AG04449 (cell line): ENCODE results near the gene ADIRF.
"Not testable (repeated sequence)": the region's sequence is repeated elsewhere in the genome, so short reads cannot be mapped to it uniquely, and the experiment has no call there.

ENCODE experiments used
- CTCF ChIA-PET: fragments of 350-600 bp; formaldehyde crosslinking; extraction: SDS; loops from one replicate; lab custom pipeline; 2021; ENCODE audit warnings: antibody characterized with exemption; lab: Yijun Ruan, JAX
- POLR2A ChIA-PET: fragments of 400-600, 350-600 bp; formaldehyde crosslinking; extraction: SDS; loops from one replicate; lab custom pipeline; 2020; ENCODE audit warnings: antibody characterized with exemption, inconsistent platforms; lab: Yijun Ruan, JAX
- DNase-seq: peaks from one replicate; pipeline ENCODE4 v3.0.0-alpha.2; 2010; ENCODE audit warnings: low read depth, low spot score
- H3K4me3 ChIP-seq: 2 replicates; pipeline ENCODE4 v1.5.1; 2011; ENCODE audit warnings: low read depth, mild to moderate bottlenecking, control low read depth, low read length
- TF ChIP-seq, protein P1 (sequence below): IDR thresholded peaks from one replicate; pipeline ENCODE4 v1.5.1; 2011; ENCODE audit warnings: mild to moderate bottlenecking, moderate library complexity, low read length, control low read depth, inconsistent platforms; ENCODE audit not compliant: insufficient read depth; ENCODE audit errors: missing control alignments

ADIRF gene

DNA sequence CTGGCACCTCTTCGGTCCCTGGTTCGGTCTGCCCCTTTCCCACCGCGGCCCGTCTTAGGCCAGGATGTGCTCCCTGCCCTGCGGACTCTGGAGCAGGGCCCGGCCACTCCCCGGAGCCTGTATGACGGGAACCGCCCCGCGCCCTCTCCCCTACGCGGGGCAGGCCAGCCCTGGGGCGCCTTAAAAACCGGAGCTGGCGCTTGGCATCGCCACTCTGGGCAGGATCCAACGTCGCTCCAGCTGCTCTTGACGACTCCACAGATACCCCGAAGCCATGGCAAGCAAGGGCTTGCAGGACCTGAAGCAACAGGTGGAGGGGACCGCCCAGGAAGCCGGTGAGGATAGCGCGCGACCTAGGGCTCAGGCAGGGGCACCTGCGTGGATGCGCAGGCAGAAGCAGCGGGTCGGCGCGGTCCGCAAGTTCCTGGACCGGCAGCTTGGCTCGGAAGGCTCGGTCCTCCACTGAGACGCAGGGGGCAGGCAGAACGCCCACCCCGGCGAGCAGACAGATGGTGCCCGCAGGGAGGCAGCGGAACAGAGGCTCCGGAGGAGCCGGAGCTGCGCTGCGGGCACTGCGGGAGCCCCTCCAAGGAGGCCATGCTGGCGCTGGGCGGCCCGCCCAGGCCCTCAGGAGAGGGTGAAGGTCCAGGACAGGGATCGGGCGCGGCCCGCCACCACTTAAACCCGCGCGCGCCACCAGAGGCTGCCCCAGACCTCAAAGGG lies at the start of gene ADIRF:
TSS of gene ADIRF (plus strand) at position 212 of the 723 bp plus-strand sequence. CDS start at position 275, 63 bp downstream.
- POLR2A ChIA-PET, result no interaction called here
- TF ChIP-seq, protein P1, sequence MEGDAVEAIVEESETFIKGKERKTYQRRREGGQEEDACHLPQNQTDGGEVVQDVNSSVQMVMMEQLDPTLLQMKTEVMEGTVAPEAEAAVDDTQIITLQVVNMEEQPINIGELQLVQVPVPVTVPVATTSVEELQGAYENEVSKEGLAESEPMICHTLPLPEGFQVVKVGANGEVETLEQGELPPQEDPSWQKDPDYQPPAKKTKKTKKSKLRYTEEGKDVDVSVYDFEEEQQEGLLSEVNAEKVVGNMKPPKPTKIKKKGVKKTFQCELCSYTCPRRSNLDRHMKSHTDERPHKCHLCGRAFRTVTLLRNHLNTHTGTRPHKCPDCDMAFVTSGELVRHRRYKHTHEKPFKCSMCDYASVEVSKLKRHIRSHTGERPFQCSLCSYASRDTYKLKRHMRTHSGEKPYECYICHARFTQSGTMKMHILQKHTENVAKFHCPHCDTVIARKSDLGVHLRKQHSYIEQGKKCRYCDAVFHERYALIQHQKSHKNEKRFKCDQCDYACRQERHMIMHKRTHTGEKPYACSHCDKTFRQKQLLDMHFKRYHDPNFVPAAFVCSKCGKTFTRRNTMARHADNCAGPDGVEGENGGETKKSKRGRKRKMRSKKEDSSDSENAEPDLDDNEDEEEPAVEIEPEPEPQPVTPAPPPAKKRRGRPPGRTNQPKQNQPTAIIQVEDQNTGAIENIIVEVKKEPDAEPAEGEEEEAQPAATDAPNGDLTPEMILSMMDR, result no peak
- H3K4me3 ChIP-seq, result peak within 1 kb of the TSS; percentile 40
- no peak for DNase-seq
- CTCF ChIA-PET, result interaction anchor here (0.7 to 6.7 kb wide), 11 partner anchors 10 to 280 kb away, joined by 3 to 79 read pairs (median 8); partner anchors contain the start of genes MMRN2 and SNCG

DNA sequence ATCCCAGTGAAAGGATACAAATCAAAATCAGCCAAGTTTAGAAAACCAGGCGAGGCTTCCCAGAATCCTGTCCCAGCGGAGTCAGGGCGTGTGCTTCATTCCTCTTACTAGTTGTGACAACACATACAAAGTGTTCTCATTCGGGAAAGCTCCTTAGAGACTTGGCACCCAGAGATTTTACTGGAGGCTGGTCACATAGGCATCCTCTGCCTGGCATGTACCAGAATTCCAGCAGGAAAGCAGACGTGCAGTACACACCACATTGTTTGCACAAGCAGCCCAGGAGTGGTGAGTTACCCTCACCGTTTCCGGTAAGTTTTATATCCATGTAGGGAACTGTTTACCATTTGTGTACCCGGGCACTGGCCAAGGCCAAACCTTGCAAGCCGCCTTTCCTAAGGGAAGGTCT lies 45.7 kb upstream of the ADIRF start:
- TF ChIP-seq, protein P1, result no peak
- no peak overlapping the region for H3K4me3 ChIP-seq
- DNase-seq, result no peak
- POLR2A ChIA-PET, result no interaction called here
- CTCF ChIA-PET, result no interaction called here

DNA sequence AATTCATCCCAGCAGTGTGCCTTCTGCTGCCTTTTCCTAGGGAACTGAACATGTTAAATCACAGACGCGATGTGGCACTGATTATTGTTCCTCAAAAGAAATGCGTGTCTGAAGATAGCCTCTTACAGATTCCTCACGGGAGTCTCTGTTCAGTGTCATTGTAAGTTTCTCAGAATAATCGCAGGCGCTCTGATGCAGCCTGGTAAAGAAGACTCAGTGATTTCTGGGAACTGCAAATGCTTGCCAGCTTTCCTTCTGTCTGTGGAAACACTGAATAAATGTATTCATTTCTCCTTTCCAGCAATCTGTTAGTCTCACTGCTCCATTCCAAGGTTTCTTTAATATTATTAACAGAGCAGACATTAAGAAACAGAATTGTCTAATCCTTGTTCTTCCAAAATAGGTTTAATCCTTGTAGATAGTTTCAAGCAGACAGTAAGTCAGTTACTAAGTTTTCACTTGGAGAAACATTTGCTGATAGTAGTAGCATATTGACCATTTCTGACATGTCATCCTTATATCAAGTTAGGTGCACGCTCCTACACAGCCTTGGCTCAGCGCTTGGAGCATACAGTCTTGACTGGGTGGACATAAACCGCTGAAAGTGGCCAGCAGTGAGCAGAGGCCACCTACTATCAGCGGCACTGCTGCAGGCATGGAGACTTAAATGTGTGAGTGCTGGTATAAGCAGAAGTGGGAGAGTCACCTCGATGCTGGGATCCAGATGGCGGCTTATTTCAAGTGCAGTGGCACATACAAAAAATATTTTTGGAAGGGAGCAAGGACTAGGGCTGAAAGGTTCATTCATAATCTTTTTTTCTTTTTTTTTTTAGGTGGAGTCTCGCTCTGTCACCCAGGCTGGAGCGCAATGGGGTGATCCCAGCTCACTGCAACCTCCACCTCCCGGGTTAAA lies 38.6 kb upstream of the ADIRF start:
- CTCF ChIA-PET, result interaction anchor here (2.9 kb wide), 1 partner anchor 12 kb away, joined by 13 read pairs; no protein-coding TSS in a partner anchor
- no peak for DNase-seq
- POLR2A ChIA-PET, result no interaction called here

DNA sequence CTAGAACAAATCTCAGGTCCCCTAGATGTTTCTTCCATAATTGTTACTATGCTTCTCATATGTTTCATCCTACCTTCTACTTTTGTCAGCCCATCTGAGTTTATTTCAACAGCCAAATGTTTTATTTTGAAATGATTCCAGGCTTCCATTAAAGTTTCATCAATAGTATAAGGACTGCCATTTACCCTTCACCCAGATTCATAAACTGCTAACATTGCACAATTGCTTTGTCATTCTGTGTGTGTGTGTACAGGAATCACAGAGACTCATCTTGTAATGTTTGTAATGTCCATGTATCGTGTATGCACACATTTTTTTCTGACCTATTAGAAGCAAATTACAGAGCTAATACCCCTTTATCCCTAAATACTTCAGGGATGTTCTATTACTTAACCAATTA lies 36.4 kb upstream of the ADIRF start:
- DNase-seq, result peak; percentile 26
- ChIA-PET CTCF (interaction anchor here (1.3 to 2.9 kb wide), 2 partner anchors 10 to 32 kb away, joined by 4 to 13 read pairs; no protein-coding TSS in a partner anchor), POLR2A (no interaction called here)
- TF ChIP-seq, protein P1, result no peak
- no peak overlapping the region for H3K4me3 ChIP-seq

More for the DNA sequence above, 38.6 kb upstream of the ADIRF start:
- TF ChIP-seq, protein P1, result no peak
- H3K4me3 ChIP-seq, result no peak overlapping the region

DNA sequence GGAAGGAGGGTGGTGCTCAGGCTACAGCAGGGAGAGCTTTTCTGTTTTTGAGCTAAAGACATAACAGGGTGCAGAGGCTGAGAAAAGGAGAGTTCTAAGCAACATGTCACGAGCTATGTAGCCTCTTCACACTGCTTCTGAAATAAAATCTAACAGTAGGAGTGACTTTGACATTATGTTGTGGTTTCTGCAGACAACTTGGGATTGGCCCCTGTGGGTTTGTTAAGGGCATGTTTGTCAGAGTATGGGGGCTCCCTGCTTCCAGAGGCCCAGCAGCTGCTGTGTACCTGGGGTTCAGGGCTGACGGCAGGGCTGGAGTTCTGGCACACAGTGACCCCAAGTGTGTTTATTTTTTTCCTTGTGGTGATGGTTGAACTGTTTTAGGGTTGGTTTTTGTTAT lies 35.6 kb upstream of the ADIRF start:
- H3K4me3 ChIP-seq, result no peak overlapping the region
- no peak for DNase-seq
- TF ChIP-seq, protein P1, result no peak
- CTCF ChIA-PET, result interaction anchor here (2.9 kb wide), 1 partner anchor 9 kb away, joined by 13 read pairs; no protein-coding TSS in a partner anchor
- POLR2A ChIA-PET, result no interaction called here

DNA sequence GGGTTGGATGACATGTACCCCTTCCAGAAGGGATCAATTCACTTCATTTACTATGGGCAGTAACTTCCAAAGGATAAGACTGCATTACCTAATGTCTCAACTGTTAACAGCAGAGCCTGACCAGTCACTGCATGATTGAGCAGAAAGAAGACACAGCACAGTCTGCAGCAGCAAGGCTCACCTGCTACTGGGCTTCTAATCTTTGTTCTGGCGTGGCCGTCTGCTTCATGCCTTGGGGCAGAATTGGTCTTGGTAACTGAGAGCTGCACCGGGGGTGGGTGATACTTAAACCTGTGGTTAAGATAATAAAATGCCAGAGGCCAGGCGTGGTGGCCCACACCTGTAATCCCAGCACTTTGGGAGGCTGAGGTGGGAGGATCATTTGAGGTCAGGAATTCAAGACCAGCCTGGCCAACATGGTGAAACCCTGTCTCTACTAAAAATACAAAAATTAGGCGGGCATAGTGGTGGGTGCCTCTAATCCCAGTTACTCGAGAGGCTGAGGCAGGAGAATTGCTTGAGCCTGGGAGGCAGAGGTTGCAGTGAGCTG lies 34.0 kb upstream of the ADIRF start:
- DNase-seq, H3K4me3 ChIP-seq, POLR2A ChIA-PET: not testable (repeated sequence)
- CTCF ChIA-PET, result interaction anchor here (1.3 to 17.4 kb wide), 2 partner anchors 22 to 239 kb away, joined by 4 to 171 read pairs; partner anchors contain the start of genes MMRN2 and SNCG
